Osteocyte (in vitro differentiated cells): ENCODE data around the gene MAST1. TPM values are rescaled to one million over a fixed set of nuclear protein-coding genes. Genes with fewer than 3 reads are reported as not detected.
A peak's percentile ranks its signal among the peaks of the same experiment; 100 is the strongest.

Experiments used
- DNase-seq: peaks from one replicate; pipeline ENCODE4 v3.0.0; 2021; ENCODE audit warnings: mixed read lengths; ENCODE audit not compliant: unreplicated experiment; ENCODE audit errors: extremely low spot score
- H3K27ac Mint-ChIP-seq: one replicate; pipeline ENCODE4 v1.8.0; 2021; ENCODE audit warnings: mild to moderate bottlenecking, mixed read lengths; ENCODE audit not compliant: unreplicated experiment
- H3K27me3 Mint-ChIP-seq: one replicate; pipeline ENCODE4 v1.8.0; 2021; ENCODE audit warnings: mixed read lengths; ENCODE audit not compliant: unreplicated experiment
- H3K36me3 Mint-ChIP-seq: one replicate; pipeline ENCODE4 v1.8.0; 2021; ENCODE audit warnings: mixed read lengths; ENCODE audit not compliant: unreplicated experiment
- H3K4me1 Mint-ChIP-seq: one replicate; pipeline ENCODE4 v1.8.0; 2021; ENCODE audit warnings: mixed read lengths; ENCODE audit not compliant: unreplicated experiment
- H3K4me3 Mint-ChIP-seq: one replicate; pipeline ENCODE4 v1.8.0; 2021; ENCODE audit warnings: mild to moderate bottlenecking, moderate library complexity, mixed read lengths; ENCODE audit not compliant: unreplicated experiment
- H3K9me3 Mint-ChIP-seq: one replicate; pipeline ENCODE4 v1.8.0; 2021; ENCODE audit warnings: mixed read lengths; ENCODE audit not compliant: unreplicated experiment
- CTCF ChIP-seq: fragments of 200-600 bp; sonication (generic); IDR thresholded peaks from 2 replicates; pipeline ENCODE4 v1.5.0; 2021; ENCODE audit warnings: antibody characterized with exemption, mild to moderate bottlenecking, moderate library complexity
- total RNA-seq: library from RNA; stranded (reverse); gene quantifications from 2 replicates; pipeline ENCODE4 v1.2.1, GENCODE V29; 2021

The MAST1 gene
- total RNA-seq, 1 donor from 2014 or later: 0.32 TPM

- Mint-ChIP-seq H3K36me3 (peaks cover 2% of the 10 kb centered on the region), H3K4me3 (peak overlapping the region; percentile 96), H3K27ac (peak overlapping the region; percentile 98), H3K27me3 (no peaks in the 10 kb centered on the region), H3K9me3 (no peaks in the 10 kb centered on the region), H3K4me1 (peaks cover 37% of the 10 kb centered on the region)
- no peak for TF ChIP-seq CTCF
- peak; percentile 98 for DNase-seq
These were observed 44.8 kb upstream of the MAST1 start for GRCh38 chr19:12793290-12794195.

- H3K36me3 Mint-ChIP-seq: peaks cover 2% of the 10 kb centered on the region
- H3K27me3 Mint-ChIP-seq: no peaks in the 10 kb centered on the region
- no peak for TF ChIP-seq CTCF
- H3K4me3 Mint-ChIP-seq: peak overlapping the region; percentile 64
- no peak for DNase-seq
- H3K4me1 Mint-ChIP-seq: peaks cover 29% of the 10 kb centered on the region
- H3K27ac Mint-ChIP-seq: peak overlapping the region; percentile 87
- no peaks in the 10 kb centered on the region for H3K9me3 Mint-ChIP-seq
These were observed 43.9 kb upstream of the MAST1 start for GRCh38 chr19:12794196-12794941.

- H3K9me3 Mint-ChIP-seq: no peaks in the 10 kb centered on the region
- H3K4me1 Mint-ChIP-seq: peaks cover 29% of the 10 kb centered on the region
- DNase-seq: no peak
- H3K27ac Mint-ChIP-seq: peak overlapping the region; percentile 87
- H3K4me3 Mint-ChIP-seq: peak overlapping the region; percentile 64
- peaks cover 2% of the 10 kb centered on the region for H3K36me3 Mint-ChIP-seq
- TF ChIP-seq CTCF: no peak
- H3K27me3 Mint-ChIP-seq: no peaks in the 10 kb centered on the region
These were observed 43.3 kb upstream of the MAST1 start for GRCh38 chr19:12794971-12795381.

GRCh38 chr19:12796146-12797071 is 41.9 kb upstream of the MAST1 start:
- H3K36me3 Mint-ChIP-seq: peaks cover 2% of the 10 kb centered on the region
- peaks cover 27% of the 10 kb centered on the region for H3K4me1 Mint-ChIP-seq
- H3K4me3 Mint-ChIP-seq: peak overlapping the region; percentile 50
- H3K27me3 Mint-ChIP-seq: no peaks in the 10 kb centered on the region
- H3K27ac Mint-ChIP-seq: peak overlapping the region; percentile 74
- no peak for DNase-seq
- H3K9me3 Mint-ChIP-seq: no peaks in the 10 kb centered on the region
- peak; percentile 96 for TF ChIP-seq CTCF
